Neutrophil (primary cell): Measurements from ENCODE around the gene ZNF598.

ENCODE experiments used
- H3K27ac ChIP-seq: fragments of 200-600 bp; sonication (generic); 2 replicates; pipeline ENCODE4 v1.5.1; 2016; ENCODE audit warnings: mild to moderate bottlenecking, moderate library complexity
- H3K27me3 ChIP-seq: fragments of 200-600 bp; sonication (generic); 2 replicates; pipeline ENCODE4 v1.6.0; 2016; ENCODE audit warnings: mild to moderate bottlenecking
- H3K36me3 ChIP-seq: fragments of 200-600 bp; sonication (generic); 2 replicates; pipeline ENCODE4 v1.5.1; 2017
- H3K4me1 ChIP-seq, 2 experiments: fragments of 200-600 bp in 1 of 2; sonication (generic) in 1 of 2; 1 replicate in 1 of 2; 2 replicates in 1 of 2; pipeline versions ENCODE4 v1.5.1 to v1.6.1; 2013 to 2016; ENCODE audit warnings: low read depth in 1 of 2, low read length in 1 of 2, mild to moderate bottlenecking in 1 of 2, moderate library complexity in 1 of 2; ENCODE audit not compliant: control insufficient read depth in 1 of 2, insufficient read depth in 1 of 2
- H3K4me3 ChIP-seq, 2 experiments: fragments of 200-600 bp in 1 of 2; sonication (generic) in 1 of 2; 1 replicate in 1 of 2; 2 replicates in 1 of 2; pipeline ENCODE4 v1.5.1; 2013 to 2016; ENCODE audit warnings: low read depth in 1 of 2, low read length in 1 of 2, mild to moderate bottlenecking in 1 of 2, moderate library complexity in 1 of 2
- H3K9me3 ChIP-seq: fragments of 200-600 bp; sonication (generic); 2 replicates; pipeline ENCODE4 v1.5.1; 2016
- TF ChIP-seq, protein P1 (sequence below): fragments of 200-600 bp; sonication (generic); IDR thresholded peaks from 2 replicates; pipeline ENCODE4 v1.5.1; 2016; ENCODE audit warnings: antibody characterized with exemption

ZNF598 gene

DNA sequence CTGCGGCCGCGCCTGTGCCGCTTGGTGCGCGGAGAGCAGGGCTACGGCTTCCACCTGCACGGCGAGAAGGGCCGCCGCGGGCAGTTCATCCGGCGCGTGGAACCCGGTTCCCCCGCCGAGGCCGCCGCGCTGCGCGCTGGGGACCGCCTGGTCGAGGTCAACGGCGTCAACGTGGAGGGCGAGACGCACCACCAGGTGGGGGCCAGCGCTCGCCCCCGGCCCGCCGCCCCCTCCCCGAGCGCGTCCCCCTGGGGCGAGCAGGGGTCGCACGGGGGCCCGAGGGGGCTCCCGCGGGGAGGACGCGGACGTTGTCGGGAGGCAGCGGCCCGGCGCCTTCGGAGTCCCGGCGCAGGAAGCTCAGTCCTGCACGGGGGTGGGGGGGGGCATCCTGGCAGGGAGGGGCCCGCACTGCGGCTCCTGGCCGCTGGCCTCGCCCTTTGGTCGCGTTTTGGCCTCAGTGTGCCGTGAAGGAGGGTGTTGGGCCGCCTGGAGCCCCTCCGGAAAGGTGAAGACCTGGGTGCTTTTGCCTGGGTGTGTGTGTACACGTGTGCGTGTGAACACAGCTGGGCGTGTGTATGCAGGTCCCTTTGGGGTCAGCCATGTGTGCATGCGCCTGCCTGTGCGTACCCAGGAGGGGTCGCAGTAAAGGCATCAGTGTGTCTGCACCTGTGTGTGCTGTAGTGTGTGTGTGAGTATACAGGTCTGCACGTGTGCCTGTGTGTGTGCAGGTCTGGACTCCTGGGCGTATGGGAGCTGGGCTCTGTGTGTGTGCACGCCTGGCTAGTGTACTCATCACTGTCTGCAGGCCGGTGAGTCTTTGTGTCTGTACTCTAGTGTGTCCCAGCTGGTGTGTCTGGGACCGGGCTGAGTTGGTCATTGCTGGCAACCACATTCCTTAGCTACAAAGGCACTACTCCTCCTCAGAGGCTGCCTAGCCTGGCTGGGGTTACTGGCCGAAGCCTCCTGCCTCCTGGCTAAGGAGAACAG is 17.7 kb upstream of the ZNF598 start:
- H3K27ac ChIP-seq, result no peak overlapping the region
- TF ChIP-seq, protein P1, sequence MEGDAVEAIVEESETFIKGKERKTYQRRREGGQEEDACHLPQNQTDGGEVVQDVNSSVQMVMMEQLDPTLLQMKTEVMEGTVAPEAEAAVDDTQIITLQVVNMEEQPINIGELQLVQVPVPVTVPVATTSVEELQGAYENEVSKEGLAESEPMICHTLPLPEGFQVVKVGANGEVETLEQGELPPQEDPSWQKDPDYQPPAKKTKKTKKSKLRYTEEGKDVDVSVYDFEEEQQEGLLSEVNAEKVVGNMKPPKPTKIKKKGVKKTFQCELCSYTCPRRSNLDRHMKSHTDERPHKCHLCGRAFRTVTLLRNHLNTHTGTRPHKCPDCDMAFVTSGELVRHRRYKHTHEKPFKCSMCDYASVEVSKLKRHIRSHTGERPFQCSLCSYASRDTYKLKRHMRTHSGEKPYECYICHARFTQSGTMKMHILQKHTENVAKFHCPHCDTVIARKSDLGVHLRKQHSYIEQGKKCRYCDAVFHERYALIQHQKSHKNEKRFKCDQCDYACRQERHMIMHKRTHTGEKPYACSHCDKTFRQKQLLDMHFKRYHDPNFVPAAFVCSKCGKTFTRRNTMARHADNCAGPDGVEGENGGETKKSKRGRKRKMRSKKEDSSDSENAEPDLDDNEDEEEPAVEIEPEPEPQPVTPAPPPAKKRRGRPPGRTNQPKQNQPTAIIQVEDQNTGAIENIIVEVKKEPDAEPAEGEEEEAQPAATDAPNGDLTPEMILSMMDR, result no peak
- H3K36me3 ChIP-seq, result no peaks in the 10 kb centered on the region
- H3K9me3 ChIP-seq, result no peaks in the 10 kb centered on the region
- peaks cover 84% of the 10 kb centered on the region for H3K27me3 ChIP-seq
- H3K4me1 ChIP-seq, result peaks cover 10 to 22% of the 10 kb centered on the region in 2 experiments
- no peak overlapping the region for H3K4me3 ChIP-seq

DNA sequence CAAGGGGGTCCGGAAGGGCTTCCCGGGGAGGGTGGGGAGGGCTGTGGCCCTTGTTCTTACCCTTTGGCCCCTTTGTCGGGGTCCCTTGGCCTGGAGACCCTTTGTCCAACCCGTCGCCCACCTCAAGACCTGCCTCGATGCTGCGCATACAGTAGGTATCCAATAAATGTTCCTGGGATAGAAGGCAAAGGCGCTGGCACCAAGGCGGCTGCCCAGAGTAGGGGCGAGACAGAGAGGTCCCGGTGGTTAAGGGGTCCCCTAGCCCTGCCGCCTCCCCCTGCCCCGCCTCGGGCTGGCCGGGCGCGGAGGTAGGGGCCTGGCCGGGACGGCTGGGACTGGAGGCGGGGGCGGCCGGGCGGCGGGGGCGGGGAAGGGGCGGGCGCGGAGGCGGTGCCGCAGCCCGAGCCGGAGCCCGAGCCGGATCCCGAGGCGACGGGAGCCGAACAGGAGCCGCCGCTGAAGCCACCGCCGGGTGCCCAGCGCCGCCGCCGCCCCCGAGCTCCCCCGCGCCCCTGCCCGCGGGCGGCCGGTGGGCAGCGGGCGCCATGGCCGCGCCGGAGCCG is 16.9 kb upstream of the ZNF598 start, which contains the start of gene NHERF2:
Gene NHERF2, plus strand, starts transcription at position 442 of the 563 bp plus-strand sequence. Its CDS starts 104 bp downstream, at position 546.
- Histone ChIP-seq H3K27me3 (peaks cover 87% of the 10 kb centered on the region), H3K4me1 (peaks cover 10 to 22% of the 10 kb centered on the region in 2 experiments), H3K36me3 (no peaks in the 10 kb centered on the region), H3K9me3 (no peaks in the 10 kb centered on the region), H3K27ac (no peak within 1 kb of the TSS), H3K4me3 (no peak within 1 kb of the TSS)
- TF ChIP-seq, protein P1, result no peak

DNA sequence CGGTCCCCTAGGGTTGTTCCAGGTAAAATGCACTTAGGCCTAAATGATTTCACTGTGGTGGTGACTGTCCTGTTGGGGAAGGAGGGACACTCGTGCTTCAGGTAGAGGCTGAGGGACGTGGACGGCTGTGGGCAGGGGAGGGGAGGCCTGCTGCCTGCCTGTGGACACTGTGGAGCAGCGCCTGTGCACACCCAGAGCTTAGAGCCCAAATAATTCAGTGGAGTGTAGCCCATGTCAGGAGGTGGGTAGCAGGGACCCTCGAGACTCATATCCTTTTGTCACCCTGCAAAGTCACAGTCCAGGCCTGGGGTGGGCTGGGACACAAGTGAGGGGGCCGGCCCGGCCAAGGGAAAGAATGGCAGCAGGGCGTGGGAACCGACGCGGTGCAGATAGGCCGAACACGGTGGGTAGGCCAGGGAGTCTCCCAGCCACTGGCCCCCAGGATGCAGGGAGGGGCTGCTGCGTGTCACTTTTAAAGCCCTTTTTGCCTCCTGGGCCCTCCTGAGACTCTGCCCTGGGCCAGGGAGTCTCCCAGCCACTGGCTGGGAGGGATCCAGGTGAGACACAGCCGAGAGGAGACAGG is 16.3 kb upstream of the ZNF598 start:
- H3K27ac ChIP-seq, result no peak overlapping the region
- no peaks in the 10 kb centered on the region for H3K36me3 ChIP-seq
- H3K4me1 ChIP-seq, result peaks cover 10 to 22% of the 10 kb centered on the region in 2 experiments
- no peaks in the 10 kb centered on the region for H3K9me3 ChIP-seq
- H3K4me3 ChIP-seq, result no peak overlapping the region
- H3K27me3 ChIP-seq, result peaks cover 93% of the 10 kb centered on the region
- TF ChIP-seq, protein P1, result no peak

DNA sequence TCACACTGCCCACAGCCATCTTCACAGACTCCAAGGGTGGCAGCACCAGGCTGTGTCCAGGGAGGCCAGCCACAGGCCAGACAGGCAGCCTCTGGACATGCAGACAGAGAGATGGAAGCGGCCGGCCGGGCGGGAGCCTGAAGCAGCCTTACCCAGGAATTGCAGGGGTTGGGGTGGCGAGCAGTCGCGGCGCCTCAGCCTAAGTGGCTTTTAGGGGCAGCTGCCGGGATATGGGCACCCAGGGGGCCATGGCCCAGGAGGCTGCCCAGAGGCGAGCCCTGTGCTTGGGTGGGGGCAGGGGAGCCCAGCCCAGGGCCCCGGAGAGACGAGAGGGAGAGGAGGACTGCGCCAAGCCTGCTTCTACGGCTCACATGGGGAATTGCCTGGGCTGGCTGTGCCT is 15.6 kb upstream of the ZNF598 start:
- no peak overlapping the region for H3K4me3 ChIP-seq
- H3K36me3 ChIP-seq, result no peaks in the 10 kb centered on the region
- no peaks in the 10 kb centered on the region for H3K9me3 ChIP-seq
- peaks cover 99% of the 10 kb centered on the region for H3K27me3 ChIP-seq
- TF ChIP-seq, protein P1, result no peak
- no peak overlapping the region for H3K27ac ChIP-seq
- H3K4me1 ChIP-seq, result peaks cover 10 to 22% of the 10 kb centered on the region in 2 experiments

DNA sequence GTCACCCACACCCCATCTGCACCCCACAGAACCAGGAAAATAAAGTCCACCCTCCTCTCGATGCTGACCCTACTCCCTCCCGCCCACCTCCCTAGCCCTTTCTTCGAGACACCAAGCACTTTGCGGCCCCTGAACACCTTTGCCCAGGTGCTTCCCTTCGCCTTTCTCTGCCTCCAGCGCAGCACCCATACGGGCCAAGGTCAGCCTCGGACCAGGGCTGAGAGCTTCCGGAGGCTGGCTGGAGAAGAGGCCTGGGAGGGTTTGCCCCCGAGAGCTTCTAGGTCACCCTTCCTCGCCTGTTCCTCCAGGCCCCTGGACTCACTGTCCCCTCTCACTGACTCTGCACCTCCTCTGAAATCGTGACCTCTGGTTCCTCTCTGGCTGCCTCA is 14.4 kb upstream of the ZNF598 start:
- Histone ChIP-seq H3K27me3 (peaks cover 99% of the 10 kb centered on the region), H3K9me3 (no peaks in the 10 kb centered on the region), H3K4me3 (no peak overlapping the region), H3K4me1 (peaks cover 10 to 22% of the 10 kb centered on the region in 2 experiments), H3K27ac (no peak overlapping the region), H3K36me3 (no peaks in the 10 kb centered on the region)
- TF ChIP-seq, protein P1, result no peak
